Neural cell (in vitro differentiated cells): ENCODE results near the gene GJA9. TPM values are rescaled to one million over a fixed set of nuclear protein-coding genes. Genes with fewer than 3 reads are reported as not detected.

Experiments used
- H2AFZ ChIP-seq: fragments of 200-600, 300-800 bp; sonication (generic), shearing (Covaris generic); 2 replicates; pipeline ENCODE4 v1.6.0; 2014; ENCODE audit warnings: low read depth, mild to moderate bottlenecking, antibody characterized with exemption, low read length, moderate library complexity
- H3F3A ChIP-seq: fragments of 200-600 bp; shearing (Covaris generic); 2 replicates; pipeline ENCODE4 v1.6.1; 2016; ENCODE audit warnings: mild to moderate bottlenecking, moderate library complexity, mixed read lengths, antibody characterized with exemption, low read length; ENCODE audit not compliant: insufficient read depth, poor library complexity, severe bottlenecking
- H3K27ac ChIP-seq: fragments of 200-600, 300-800 bp; sonication (generic), shearing (Covaris generic); 2 replicates; pipeline ENCODE4 v1.5.1; 2014; ENCODE audit warnings: mild to moderate bottlenecking, low read length, moderate library complexity
- H3K27me3 ChIP-seq: fragments of 300-800, 200-600 bp; sonication (generic), shearing (Covaris generic); 2 replicates; pipeline ENCODE4 v1.6.0; 2014; ENCODE audit warnings: mild to moderate bottlenecking, low read depth, low read length, moderate library complexity; ENCODE audit not compliant: insufficient read depth
- H3K36me3 ChIP-seq: fragments of 300-800, 200-600 bp; sonication (generic), shearing (Covaris generic); 2 replicates; pipeline ENCODE4 v1.5.1; 2014; ENCODE audit warnings: mild to moderate bottlenecking, antibody characterized with exemption, low read length, moderate library complexity; ENCODE audit not compliant: insufficient read depth
- H3K4me2 ChIP-seq: fragments of 300-800, 200-600 bp; sonication (generic), shearing (Covaris generic); 2 replicates; pipeline ENCODE4 v1.6.0; 2014; ENCODE audit warnings: mild to moderate bottlenecking, low read length
- H3K4me3 ChIP-seq: fragments of 300-800, 200-600 bp; sonication (generic), shearing (Covaris generic); 2 replicates; pipeline ENCODE4 v1.5.1; 2014; ENCODE audit warnings: mild to moderate bottlenecking, low read length, moderate library complexity
- H3K79me2 ChIP-seq: fragments of 200-600 bp; shearing (Covaris generic); replicated peaks from 2 replicates; pipeline ENCODE4 v1.6.0; 2014; ENCODE audit warnings: mild to moderate bottlenecking, low read length, moderate library complexity; ENCODE audit not compliant: insufficient read depth
- H3K9ac ChIP-seq: fragments of 300-800, 200-600 bp; sonication (generic), shearing (Covaris generic); 2 replicates; pipeline ENCODE4 v1.6.1; 2016; ENCODE audit warnings: mild to moderate bottlenecking, low read length, mixed read lengths
- H3K9me2 ChIP-seq: fragments of 200-600 bp; shearing (Covaris generic); 2 replicates; pipeline ENCODE4 v1.6.1; 2016; ENCODE audit warnings: mild to moderate bottlenecking, low read length, mixed read lengths; ENCODE audit not compliant: insufficient read depth
- H3K9me3 ChIP-seq: fragments of 200-600, 300-800 bp; sonication (generic), shearing (Covaris generic); 2 replicates; pipeline ENCODE4 v1.6.1; 2016; ENCODE audit warnings: mild to moderate bottlenecking, mixed run types, low read length, moderate library complexity, mixed read lengths
- H4K20me1 ChIP-seq: fragments of 200-600 bp; shearing (Covaris generic); 2 replicates; pipeline ENCODE4 v1.6.1; 2016; ENCODE audit warnings: mild to moderate bottlenecking, mixed run types; ENCODE audit not compliant: insufficient read depth
- CTCF ChIP-seq: fragments of 450-650 bp; IDR thresholded peaks from 2 replicates; pipeline ENCODE4 v1.5.1; 2014; ENCODE audit warnings: antibody characterized with exemption, mild to moderate bottlenecking, moderate library complexity; ENCODE audit not compliant: poor library complexity, severe bottlenecking
- EP300 ChIP-seq: fragments of 450-650 bp; conservative IDR thresholded peaks from 2 replicates; pipeline ENCODE4 v1.6.1; 2014; ENCODE audit warnings: antibody characterized with exemption, mild to moderate bottlenecking, moderate library complexity; ENCODE audit not compliant: poor library complexity, severe bottlenecking
- EZH2 ChIP-seq: fragments of 200-600, 300-800 bp; shearing (Covaris generic), sonication (generic); IDR thresholded peaks from 2 replicates; pipeline ENCODE4 v1.6.1; 2014; ENCODE audit warnings: antibody characterized with exemption, low read length, borderline replicate concordance, mild to moderate bottlenecking; ENCODE audit not compliant: insufficient read depth, poor library complexity, severe bottlenecking
- MXI1 ChIP-seq: fragments of 450-650 bp; conservative IDR thresholded peaks from 2 replicates; pipeline ENCODE4 v1.6.1; 2014; ENCODE audit warnings: antibody characterized with exemption, mild to moderate bottlenecking; ENCODE audit not compliant: poor library complexity, severe bottlenecking
- POLR2AphosphoS5 ChIP-seq: IDR thresholded peaks from 2 replicates; pipeline ENCODE4 v1.6.1; 2012
- RAD21 ChIP-seq: fragments of 450-650 bp; conservative IDR thresholded peaks from 2 replicates; pipeline ENCODE4 v1.6.1; 2014; ENCODE audit warnings: antibody characterized with exemption, mild to moderate bottlenecking, moderate library complexity
- REST ChIP-seq: IDR thresholded peaks from 2 replicates; pipeline ENCODE4 v1.6.1; 2012; ENCODE audit warnings: borderline replicate concordance
- SMC3 ChIP-seq: fragments of 450-650 bp; conservative IDR thresholded peaks from 2 replicates; pipeline ENCODE4 v1.6.1; 2014; ENCODE audit warnings: antibody characterized with exemption, mild to moderate bottlenecking, moderate library complexity; ENCODE audit not compliant: poor library complexity
- TAF1 ChIP-seq: IDR thresholded peaks from 2 replicates; pipeline ENCODE4 v1.6.1; 2012; ENCODE audit warnings: low read depth
- polyA plus RNA-seq: library from polyadenylated mRNA; depleted of rRNA; stranded (reverse); fragments of >200 nt; gene quantifications from 2 replicates; pipeline ENCODE4 v1.2.3, GENCODE V29; 2014

The GJA9 gene
- polyA plus RNA-seq, 1 donor from 2014 or later = not detected

GRCh38 chr1:38833146-38833545 is 48.2 kb downstream of the GJA9 start:
- H3K79me2 ChIP-seq = no peaks in the 10 kb centered on the region
- H2AFZ ChIP-seq = no peak overlapping the region
- no peaks in the 10 kb centered on the region for H3K9me3 ChIP-seq
- H3K4me3 ChIP-seq = no peak overlapping the region
- H3F3A ChIP-seq = no peaks in the 10 kb centered on the region
- no peaks in the 10 kb centered on the region for H3K27me3 ChIP-seq
- no peaks in the 10 kb centered on the region for H3K36me3 ChIP-seq
- no peak overlapping the region for H3K9ac ChIP-seq
- H3K9me2 ChIP-seq = no peaks in the 10 kb centered on the region
- no peaks in the 10 kb centered on the region for H4K20me1 ChIP-seq
- no peak overlapping the region for H3K4me2 ChIP-seq
- no peak for TF ChIP-seq CTCF
- TF ChIP-seq REST = no peak
- TF ChIP-seq TAF1 = no peak
- no peak for TF ChIP-seq RAD21
- no peak for TF ChIP-seq EP300
- TF ChIP-seq EZH2 = no peak
- TF ChIP-seq POLR2AphosphoS5 = no peak
- TF ChIP-seq MXI1 = no peak
- TF ChIP-seq SMC3 = no peak
- no peak overlapping the region for H3K27ac ChIP-seq

- no peaks in the 10 kb centered on the region for H3K9me2 ChIP-seq
- no peak overlapping the region for H3K4me3 ChIP-seq
- TF ChIP-seq POLR2AphosphoS5 (no peak), CTCF (no peak), REST (no peak), EP300 (no peak), RAD21 (no peak), SMC3 (no peak), MXI1 (no peak), EZH2 (no peak), TAF1 (no peak)
- no peaks in the 10 kb centered on the region for H3K27me3 ChIP-seq
- no peaks in the 10 kb centered on the region for H3F3A ChIP-seq
- H4K20me1 ChIP-seq = no peaks in the 10 kb centered on the region
- H3K9ac ChIP-seq = no peak overlapping the region
- no peak overlapping the region for H3K27ac ChIP-seq
- H2AFZ ChIP-seq = no peak overlapping the region
- H3K9me3 ChIP-seq = no peaks in the 10 kb centered on the region
- H3K4me2 ChIP-seq = no peak overlapping the region
- no peaks in the 10 kb centered on the region for H3K79me2 ChIP-seq
- no peaks in the 10 kb centered on the region for H3K36me3 ChIP-seq
These were observed 49.0 kb downstream of the GJA9 start for GRCh38 chr1:38832370-38832734.
